Kidney glomerular epithelial cell (primary cell): ENCODE results near the gene PRAME.
A peak's percentile ranks its signal among the peaks of the same experiment; 100 is the strongest.
"Not testable (repeated sequence)": the region's sequence is repeated elsewhere in the genome, so short reads cannot be mapped to it uniquely, and the experiment has no call there.

Source experiments
- DNase-seq: peaks from one replicate; lab custom pipeline; 2025; lab: John Stamatoyannopoulos, UW

The PRAME gene

GRCh38 chr22:22520667-22521602 is 38.1 kb downstream of the PRAME start:
- DNase-seq = no peak

- no peak for DNase-seq
Observed at GRCh38 chr22:22520020-22520656, 38.9 kb downstream of the PRAME start, which contains the start of gene ZNF280A. ZNF280A (minus strand) TSS chr22:22520270; CDS start chr22:22515630, 4,640 bp downstream.

- DNase-seq = no peak
Observed at GRCh38 chr22:22519591-22519990, 39.5 kb downstream of the PRAME start.

- no peak for DNase-seq
Observed at GRCh38 chr22:22516992-22517391, 42.1 kb downstream of the PRAME start.

- DNase-seq = no peak
Observed at GRCh38 chr22:22515890-22516289, 43.2 kb downstream of the PRAME start.

GRCh38 chr22:22514431-22514830 is 44.6 kb downstream of the PRAME start:
- not testable (repeated sequence) for DNase-seq

- no peak for DNase-seq
Observed at GRCh38 chr22:22513619-22514018, 45.4 kb downstream of the PRAME start.

GRCh38 chr22:22512951-22513350 is 46.1 kb downstream of the PRAME start:
- no peak for DNase-seq

- not testable (repeated sequence) for DNase-seq
Observed at GRCh38 chr22:22510833-22511232, 48.2 kb downstream of the PRAME start.

GRCh38 chr22:22509912-22510311 is 49.2 kb downstream of the PRAME start:
- DNase-seq = not testable (repeated sequence)

GRCh38 chr22:22508274-22509176 is 50.5 kb downstream of the PRAME start, which contains the start of gene ZNF280B:
ZNF280B (minus strand) TSS chr22:22508742; CDS start chr22:22489398, 19,344 bp downstream.
- DNase-seq = peak; percentile 76

GRCh38 chr22:22507743-22508273 is 51.3 kb downstream of the PRAME start:
- DNase-seq = no peak

GRCh38 chr22:22506736-22507135 is 52.3 kb downstream of the PRAME start:
- DNase-seq = no peak

GRCh38 chr22:22498267-22498666 is 60.8 kb downstream of the PRAME start:
- DNase-seq = no peak
